Type B pancreatic cell (in vitro differentiated cells): ENCODE data around the gene LTBP1. TPM values are rescaled to one million over a fixed set of nuclear protein-coding genes. Genes with fewer than 3 reads are reported as not detected.

Experiments used
- DNase-seq: peaks from one replicate; pipeline ENCODE4 v3.0.0; 2021; ENCODE audit warnings: mixed read lengths; ENCODE audit not compliant: unreplicated experiment; ENCODE audit errors: extremely low spot score
- H3K27ac Mint-ChIP-seq: 2 replicates; pipeline ENCODE4 v1.8.0; 2021; ENCODE audit warnings: mild to moderate bottlenecking, mixed read lengths
- H3K27me3 Mint-ChIP-seq: 2 replicates; pipeline ENCODE4 v1.8.0; 2021; ENCODE audit warnings: mixed read lengths
- H3K36me3 Mint-ChIP-seq: 2 replicates; pipeline ENCODE4 v1.8.0; 2021; ENCODE audit warnings: mixed read lengths
- H3K4me1 Mint-ChIP-seq: one replicate; pipeline ENCODE4 v1.8.0; 2021; ENCODE audit warnings: mixed read lengths; ENCODE audit not compliant: unreplicated experiment
- H3K4me3 Mint-ChIP-seq: 2 replicates; pipeline ENCODE4 v1.8.0; 2021; ENCODE audit warnings: mild to moderate bottlenecking, mixed read lengths
- H3K9me3 Mint-ChIP-seq: 2 replicates; pipeline ENCODE4 v1.8.0; 2021; ENCODE audit warnings: mixed read lengths
- total RNA-seq: library from RNA; stranded (reverse); gene quantifications from 2 replicates; pipeline ENCODE4 v1.2.1, GENCODE V29; 2021; ENCODE audit warnings: low replicate concordance
- TF ChIP-seq, protein P1 (sequence below): fragments of 200-600 bp; sonication (generic); conservative IDR thresholded peaks from 2 replicates; pipeline ENCODE4 v1.5.0; 2021; ENCODE audit warnings: antibody characterized with exemption, mild to moderate bottlenecking

LTBP1 gene
- total RNA-seq, 1 donor from 2014 or later = 53.3 TPM

DNA sequence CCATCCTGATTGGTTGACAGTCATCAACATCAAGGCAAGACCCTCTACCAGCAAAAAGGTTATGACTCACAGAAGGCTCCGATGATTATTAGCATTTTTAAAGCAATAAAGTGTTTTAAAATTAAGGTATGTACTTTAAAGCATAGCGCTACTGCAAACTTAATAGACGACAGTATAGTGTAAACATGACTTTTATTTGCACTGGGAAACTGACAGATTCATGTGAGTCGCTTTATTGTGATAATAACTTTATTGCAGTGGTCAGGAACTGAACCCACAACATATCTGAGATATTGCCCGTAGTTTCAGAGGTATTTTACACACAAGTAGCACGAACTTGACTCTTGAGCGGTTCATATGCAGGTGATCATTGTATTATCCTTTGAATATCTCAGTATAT is 249.1 kb downstream of the LTBP1 start:
- TF ChIP-seq, protein P1, sequence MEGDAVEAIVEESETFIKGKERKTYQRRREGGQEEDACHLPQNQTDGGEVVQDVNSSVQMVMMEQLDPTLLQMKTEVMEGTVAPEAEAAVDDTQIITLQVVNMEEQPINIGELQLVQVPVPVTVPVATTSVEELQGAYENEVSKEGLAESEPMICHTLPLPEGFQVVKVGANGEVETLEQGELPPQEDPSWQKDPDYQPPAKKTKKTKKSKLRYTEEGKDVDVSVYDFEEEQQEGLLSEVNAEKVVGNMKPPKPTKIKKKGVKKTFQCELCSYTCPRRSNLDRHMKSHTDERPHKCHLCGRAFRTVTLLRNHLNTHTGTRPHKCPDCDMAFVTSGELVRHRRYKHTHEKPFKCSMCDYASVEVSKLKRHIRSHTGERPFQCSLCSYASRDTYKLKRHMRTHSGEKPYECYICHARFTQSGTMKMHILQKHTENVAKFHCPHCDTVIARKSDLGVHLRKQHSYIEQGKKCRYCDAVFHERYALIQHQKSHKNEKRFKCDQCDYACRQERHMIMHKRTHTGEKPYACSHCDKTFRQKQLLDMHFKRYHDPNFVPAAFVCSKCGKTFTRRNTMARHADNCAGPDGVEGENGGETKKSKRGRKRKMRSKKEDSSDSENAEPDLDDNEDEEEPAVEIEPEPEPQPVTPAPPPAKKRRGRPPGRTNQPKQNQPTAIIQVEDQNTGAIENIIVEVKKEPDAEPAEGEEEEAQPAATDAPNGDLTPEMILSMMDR = no peak
- Mint-ChIP-seq H3K27me3 (no peaks in the 10 kb centered on the region), H3K4me3 (no peak overlapping the region), H3K9me3 (no peaks in the 10 kb centered on the region), H3K27ac (no peak overlapping the region), H3K4me1 (peaks cover 16% of the 10 kb centered on the region), H3K36me3 (peaks cover 9% of the 10 kb centered on the region)
- no peak for DNase-seq

DNA sequence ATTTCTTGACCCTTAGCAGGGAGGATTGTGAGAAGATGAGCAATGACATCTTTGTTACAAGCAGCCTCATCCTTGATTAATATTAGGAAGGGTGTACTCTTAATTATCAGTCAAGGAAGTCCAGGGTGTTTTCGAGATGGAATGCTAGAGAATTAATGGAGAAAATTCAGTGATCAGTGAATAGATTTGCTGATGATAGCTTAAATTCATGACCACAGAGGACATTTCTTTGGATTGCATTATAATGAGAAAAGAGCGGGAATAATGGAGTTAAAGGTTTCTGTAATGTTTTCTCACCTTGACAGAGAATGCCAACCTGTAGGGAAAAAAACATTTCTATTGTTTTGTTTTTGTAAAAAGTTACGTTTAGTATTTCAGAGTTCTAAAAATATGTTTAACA is 249.9 kb downstream of the LTBP1 start:
- Mint-ChIP-seq H3K27me3 (no peaks in the 10 kb centered on the region), H3K4me1 (peaks cover 9% of the 10 kb centered on the region), H3K36me3 (peaks cover 8% of the 10 kb centered on the region), H3K4me3 (no peak overlapping the region), H3K27ac (no peak overlapping the region), H3K9me3 (no peaks in the 10 kb centered on the region)
- TF ChIP-seq, protein P1 = no peak
- DNase-seq = no peak

DNA sequence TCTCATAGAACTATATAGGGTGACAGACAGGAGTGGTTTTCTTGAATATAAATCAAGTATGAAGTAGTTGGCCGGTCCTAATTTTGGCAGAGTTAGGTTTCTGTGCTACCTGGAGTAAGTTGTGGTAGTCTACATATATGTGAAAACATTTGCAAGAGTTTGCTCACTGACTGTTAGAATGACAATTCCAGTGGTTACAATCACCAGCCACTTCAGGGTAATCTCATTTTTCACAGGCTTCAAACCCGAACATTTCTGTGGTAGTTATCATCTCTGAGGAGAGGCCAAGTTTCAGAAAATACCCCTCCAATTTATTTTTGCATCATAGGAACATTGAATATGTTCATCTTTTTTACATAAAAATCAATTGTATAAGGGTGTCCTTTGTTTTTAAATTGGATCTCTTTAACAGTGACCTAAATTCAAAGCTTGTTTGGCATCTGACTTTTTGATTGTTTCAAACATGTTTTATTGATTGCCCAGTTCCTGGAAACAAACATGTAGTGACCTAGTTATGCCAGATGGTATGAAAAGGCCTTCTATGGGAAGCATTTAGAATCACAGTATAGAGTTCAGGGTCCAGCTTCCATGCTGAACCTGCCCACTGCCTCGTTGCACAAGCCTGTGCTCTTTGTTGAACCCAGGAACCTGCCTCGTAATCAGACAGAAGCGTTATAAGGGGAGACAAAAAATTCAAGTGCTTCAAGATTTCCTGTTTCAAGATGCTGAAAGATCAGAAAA is 250.6 kb downstream of the LTBP1 start:
- Mint-ChIP-seq H3K4me3 (peak overlapping the region; percentile 34), H3K27me3 (no peaks in the 10 kb centered on the region), H3K27ac (no peak overlapping the region), H3K4me1 (peaks cover 3% of the 10 kb centered on the region), H3K36me3 (peaks cover 4% of the 10 kb centered on the region), H3K9me3 (no peaks in the 10 kb centered on the region)
- TF ChIP-seq, protein P1 = no peak
- DNase-seq = no peak

DNA sequence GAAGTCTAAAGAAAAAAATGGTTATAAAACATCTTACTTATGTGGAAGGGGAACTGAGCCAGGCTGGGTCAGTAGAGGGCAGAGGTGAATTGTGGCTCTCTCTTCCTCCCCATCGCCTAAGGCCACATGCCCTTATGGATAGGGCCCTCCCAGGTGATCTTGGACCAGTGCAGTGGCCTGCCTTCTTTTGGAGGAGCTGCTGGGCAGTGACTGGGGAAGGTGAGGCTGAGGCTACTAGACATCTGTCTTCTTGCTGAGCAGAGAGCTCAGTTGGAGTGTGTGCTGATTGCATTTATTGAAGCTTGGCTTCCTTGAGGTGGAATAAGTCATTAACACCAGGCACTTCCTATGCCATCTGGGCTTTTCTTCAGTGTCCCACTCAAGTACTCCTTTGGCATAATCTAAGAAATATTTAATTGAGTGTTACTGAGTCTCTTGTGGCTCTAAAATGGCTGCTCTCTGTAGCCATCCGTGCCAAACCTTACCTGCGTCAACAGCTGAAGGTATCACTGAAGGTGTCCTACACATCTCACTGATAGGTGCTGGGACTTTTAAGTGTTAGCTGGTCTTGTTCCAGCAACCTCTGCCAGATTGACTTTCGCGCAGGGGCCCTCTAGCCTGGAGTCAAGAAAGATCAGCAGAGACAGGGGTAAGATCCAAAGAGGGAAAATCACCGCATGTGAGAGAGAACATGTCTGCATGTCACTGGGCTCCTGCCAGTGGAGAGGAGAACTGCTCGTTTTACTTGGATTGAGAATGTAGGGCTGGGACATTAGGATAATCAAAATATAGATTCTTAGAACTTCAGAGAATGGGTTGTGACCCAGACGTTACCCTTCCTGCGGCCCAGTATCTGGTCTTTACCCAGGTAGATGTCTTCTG is 256.1 kb downstream of the LTBP1 start:
- Mint-ChIP-seq H3K4me1 (peaks cover 11% of the 10 kb centered on the region), H3K27ac (no peak overlapping the region), H3K9me3 (no peaks in the 10 kb centered on the region)

DNA sequence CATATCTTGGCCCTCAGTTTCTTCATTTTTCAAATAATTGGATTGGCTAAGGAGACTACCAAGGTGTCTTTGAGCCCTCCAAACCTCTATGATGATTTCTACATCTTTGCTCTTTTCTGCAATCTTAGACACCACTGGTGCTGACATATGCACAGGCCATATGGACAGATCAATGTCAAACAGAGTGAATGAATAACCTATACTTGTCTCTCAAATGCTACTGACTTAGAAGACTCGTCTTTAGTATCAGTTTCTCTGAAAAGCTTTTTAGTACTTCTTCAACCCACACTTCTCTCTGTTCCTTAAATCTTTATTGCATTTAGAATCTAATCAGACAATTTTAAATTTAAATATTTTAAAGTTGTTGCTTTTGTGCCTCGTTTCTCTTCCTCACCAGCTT is 258.2 kb downstream of the LTBP1 start:
- no peaks in the 10 kb centered on the region for H3K27me3 Mint-ChIP-seq
- H3K27ac Mint-ChIP-seq = no peak overlapping the region
- H3K4me1 Mint-ChIP-seq = peaks cover 19% of the 10 kb centered on the region
- H3K36me3 Mint-ChIP-seq = peaks cover 4% of the 10 kb centered on the region
- no peak for DNase-seq
- TF ChIP-seq, protein P1 = no peak
- H3K4me3 Mint-ChIP-seq = no peak overlapping the region
- peaks cover 8% of the 10 kb centered on the region for H3K9me3 Mint-ChIP-seq

More for the DNA sequence above, 256.1 kb downstream of the LTBP1 start:
- H3K27me3 Mint-ChIP-seq = no peaks in the 10 kb centered on the region
- TF ChIP-seq, protein P1 = no peak
- no peaks in the 10 kb centered on the region for H3K36me3 Mint-ChIP-seq
- no peak for DNase-seq
- no peak overlapping the region for H3K4me3 Mint-ChIP-seq
